Endometrium (tissue), 2 donors: Measurements from ENCODE around the gene FBLN1.

Experiments used
- FAIRE-seq: peaks from 2 replicates; lab custom pipeline; 2012; peaks lifted over from hg19 to GRCh38; lab: Jason Lieb, UNC
- donor health status: control.
- donor health status: control.

The FBLN1 gene

DNA sequence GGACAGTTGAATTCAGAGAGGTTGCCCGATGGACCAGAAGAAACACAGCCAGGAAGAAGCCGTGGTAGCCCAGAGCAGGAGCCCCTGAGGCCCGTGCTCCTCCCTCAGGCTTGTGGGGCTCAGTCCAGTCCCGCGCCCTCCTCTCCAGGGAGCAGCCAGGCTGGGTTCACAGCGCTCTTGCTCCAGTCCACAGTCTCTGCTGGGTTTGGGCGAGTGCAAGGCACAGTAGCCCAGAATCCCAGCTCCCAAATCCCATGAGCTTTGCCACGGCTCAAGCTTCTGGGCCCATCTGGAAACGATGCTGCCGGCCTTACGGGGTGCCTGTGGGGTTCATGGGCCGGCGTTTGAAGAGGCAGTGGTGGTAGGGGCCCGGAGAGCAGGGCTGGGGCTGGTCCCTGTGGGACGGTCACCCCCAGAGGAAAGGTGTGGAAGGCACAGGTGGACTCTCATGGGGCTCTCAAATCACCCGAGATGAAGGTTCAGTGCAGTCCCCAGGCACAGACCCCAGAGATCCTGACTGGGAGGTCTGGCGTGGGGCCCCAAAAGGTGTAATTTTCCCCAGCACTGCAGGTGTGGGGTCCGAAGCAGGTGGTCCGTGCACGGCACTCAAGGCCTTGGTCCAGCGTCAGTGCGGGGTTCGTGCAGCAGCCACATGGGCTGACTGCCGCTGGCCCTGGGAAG is 138.4 kb downstream of the FBLN1 start:
- FAIRE-seq = no peak

DNA sequence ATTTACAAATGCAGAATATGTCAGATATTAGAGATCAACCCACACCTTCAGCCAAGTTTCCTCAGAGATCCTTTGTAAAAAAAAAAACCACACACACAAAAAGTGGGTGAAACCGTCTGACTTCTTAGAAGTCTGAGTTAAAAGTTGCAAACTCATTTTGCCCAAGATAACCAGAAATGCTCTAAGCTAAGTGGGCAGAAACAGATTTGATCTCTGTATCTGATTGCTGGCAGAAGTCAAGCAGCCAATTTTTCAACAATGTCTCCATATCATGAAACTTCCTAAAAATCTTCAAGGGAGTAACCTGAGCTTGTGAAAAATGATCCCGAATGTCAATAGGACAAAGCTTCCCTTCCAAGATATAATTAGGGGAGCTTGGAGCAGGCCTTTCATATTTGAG is 140.3 kb downstream of the FBLN1 start:
- no peak for FAIRE-seq

DNA sequence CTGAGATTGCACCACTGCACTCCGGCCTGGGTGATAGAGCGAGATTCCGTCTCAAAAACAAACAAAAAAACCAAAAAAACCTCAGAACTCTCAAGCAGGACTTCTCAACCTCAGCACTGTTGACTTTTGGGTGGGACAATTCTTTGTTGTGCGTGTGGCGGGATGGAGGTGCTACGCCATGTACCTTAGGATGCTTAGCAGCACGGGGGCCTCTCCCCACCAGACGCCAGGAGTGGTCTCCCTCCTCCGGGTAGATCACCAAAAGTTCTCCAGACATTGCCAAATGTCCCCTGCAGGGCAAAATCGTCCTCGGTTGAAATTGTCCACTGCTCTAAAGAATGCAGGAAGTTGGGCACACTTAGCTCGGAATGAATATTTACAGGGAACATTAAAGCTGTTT is 142.0 kb downstream of the FBLN1 start:
- FAIRE-seq = no peak

DNA sequence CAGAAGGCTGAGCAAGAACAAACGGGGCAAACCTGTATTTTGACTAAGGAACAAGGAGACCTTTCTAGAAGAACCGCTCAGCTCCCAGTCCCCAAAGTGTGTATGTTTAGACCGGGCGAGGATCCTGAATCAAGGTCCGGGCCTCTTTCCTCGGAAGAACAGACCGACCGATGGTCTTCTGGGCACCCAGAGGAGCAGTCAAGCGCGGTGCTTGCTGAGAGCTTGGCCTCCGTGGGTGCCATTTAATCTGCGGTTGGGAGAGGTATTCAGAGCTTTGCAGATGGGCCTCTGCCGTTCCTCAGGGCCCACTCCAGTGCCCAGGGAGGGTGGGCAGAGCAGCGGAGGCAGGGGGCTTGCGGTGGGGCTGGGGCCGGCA is 142.5 kb downstream of the FBLN1 start:
- FAIRE-seq = no peak

DNA sequence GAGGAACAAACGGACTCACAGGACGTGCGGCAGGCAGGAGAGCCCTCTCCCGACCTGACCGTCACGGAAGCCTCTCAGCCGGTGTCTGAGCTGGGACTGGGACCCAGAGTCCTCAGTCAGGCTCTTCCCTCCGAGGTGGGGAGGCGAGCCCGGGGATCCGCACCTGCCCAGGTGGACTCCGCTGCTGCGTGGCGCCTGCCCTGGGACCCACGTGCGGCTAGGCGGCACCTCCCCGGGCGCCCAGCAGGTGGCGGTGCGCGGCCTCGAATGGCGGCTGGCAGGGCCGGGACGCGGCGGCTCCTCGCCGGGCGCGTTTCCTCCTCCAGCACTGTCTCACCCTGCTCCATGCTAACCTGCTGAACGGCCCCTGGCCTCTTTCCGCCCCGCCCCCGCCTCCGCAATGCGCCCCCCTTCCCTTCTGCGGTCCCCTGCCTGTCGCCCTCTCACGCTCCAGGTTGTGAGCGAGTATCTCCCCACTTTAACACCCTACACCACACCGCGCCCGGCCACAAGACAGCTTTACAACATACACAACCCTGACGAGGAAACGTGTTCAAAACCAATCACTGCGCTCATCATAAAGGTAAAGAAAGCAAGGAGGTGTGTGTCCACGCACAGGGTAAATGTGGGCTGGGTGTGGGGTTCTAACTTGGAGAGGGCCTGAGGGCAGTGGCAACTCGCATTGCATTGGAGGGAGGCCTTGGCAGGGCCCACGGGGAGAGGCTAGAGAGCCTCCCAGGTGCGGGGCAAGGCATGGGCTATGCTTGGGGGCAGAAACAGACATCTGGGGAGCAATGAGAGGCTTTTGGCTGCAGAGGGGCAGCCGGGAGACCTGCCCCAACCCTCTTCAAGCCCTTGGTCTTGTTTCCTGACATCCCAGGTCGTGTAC is 143.1 kb downstream of the FBLN1 start:
- FAIRE-seq = no peak

DNA sequence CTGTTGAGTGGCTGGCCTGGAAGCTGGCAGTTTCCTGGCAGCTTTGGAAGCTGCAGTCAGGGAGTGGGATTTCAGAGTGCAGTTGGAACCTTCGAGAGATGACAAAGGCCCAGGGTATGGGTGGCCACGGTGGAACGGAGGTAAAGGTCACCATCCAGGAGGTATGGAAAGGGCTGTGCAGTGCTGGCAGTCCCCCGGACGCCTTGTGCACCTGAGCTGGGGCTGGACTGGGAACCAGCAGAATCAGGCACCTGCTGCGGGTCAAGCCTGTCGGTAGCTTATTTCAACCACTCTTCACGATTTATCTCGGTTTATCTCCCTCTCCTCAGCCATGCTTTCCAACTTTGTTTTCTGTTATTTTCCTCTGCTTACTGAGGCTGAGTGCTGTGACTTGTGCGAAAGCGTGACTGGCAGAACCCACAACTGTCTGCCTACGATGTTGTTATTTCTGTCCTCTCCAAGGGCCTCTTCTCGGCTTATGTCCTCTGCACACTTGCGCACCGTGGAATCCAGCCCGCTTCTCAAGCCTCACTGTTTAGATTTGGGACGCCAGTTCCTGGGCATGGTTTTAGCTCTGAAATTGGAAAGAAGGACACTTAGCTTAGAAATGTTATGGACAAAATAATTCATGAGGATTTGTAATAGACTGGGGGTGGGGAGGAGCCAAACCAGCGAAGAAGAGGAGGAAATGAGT is 145.0 kb downstream of the FBLN1 start:
- FAIRE-seq = no peak

DNA sequence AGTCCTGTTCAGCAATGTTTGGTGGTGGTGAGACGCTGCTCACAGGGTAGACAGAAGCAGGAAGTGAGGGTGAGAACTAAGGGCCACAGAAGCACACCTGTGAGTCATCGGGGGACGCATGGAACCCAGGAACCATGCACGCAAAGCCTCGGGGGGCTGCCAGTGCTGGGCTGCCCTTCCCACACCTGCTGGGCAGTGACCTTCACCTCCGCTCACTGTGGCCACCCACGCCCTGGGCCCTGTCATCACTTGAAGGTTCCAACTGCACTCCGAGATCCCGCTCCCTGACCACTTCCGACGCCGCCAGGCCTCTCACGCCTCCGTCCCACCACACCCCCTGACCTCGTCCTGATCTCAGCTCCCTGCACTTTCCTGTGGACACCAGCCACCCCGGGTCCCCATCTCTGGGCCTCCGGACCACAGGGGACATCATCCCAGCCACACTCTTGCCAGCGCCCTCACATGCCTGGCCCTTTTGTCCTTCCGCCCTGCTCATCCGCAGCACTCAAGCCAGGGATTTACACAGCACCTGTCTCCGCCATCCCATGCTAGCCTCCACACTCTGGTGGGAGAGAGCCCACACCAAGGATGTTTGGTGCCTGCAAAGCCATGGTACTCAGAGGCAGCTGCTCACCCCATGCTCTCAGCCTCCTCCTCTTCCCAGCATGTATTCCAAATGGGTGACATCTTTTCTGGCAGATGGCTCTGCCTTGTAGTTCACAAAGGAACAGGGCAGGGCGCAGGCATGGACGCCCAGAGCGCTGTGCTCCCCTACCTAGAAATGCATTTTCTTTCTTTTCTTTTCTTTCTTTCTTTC is 145.8 kb downstream of the FBLN1 start:
- no peak for FAIRE-seq

DNA sequence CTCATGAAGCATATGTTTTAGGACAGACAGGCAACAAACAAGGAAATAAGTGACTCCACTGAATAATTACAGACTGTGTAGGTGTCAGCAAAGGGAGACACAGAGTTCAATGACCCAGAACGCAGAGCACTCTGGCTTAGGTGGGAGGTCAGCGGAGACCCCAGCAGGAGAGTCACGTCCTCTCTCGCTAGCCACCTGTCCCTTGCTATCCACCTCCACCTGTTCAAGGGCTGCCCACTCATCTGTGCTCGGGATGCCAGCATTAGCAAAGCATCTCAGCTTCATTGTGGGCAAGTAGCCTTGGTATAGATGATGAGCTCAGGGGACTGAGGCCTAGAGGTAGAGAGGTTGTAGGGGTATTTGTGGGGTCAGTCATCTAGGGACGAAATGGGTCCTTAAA is 147.1 kb downstream of the FBLN1 start:
- no peak for FAIRE-seq

DNA sequence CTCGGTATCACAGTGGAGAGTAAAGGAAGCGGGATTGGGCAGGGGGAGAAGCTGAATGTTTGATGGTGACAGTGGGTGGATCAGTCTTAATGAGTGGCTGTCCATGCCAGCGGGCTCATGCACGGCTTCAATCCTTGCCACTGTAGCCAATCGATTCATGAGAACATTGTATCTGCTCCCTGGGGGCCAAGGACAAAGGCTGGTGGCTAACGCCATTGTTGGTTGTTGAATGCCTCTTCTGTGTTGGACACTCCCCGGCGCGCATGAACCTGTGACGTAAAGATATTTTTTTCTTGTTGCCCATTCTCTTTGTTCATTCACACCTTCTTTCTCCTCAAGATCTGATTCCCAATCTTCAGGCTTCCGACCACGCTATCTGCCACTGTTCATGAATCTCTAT is 148.0 kb downstream of the FBLN1 start:
- FAIRE-seq = no peak
